SU-DHL-6 (cell line): Measurements from ENCODE around the gene RBFOX1.

Experiments
- EZH2phosphoT487 ChIP-seq: fragments of 200-600 bp; sonication (generic), shearing (Covaris generic); conservative IDR thresholded peaks from 2 replicates; pipeline ENCODE4 v1.6.1; 2018; ENCODE audit warnings: mild to moderate bottlenecking, antibody characterized with exemption, low read length, moderate library complexity, mixed read lengths
- TF ChIP-seq, protein P1 (sequence below): fragments of 200-600 bp; sonication (generic); IDR thresholded peaks from one replicate; pipeline ENCODE4 v1.5.1; 2017; ENCODE audit warnings: antibody characterized with exemption, mild to moderate bottlenecking, low read length, moderate library complexity; ENCODE audit not compliant: insufficient read depth, poor library complexity, severe bottlenecking

GRCh38 chr16:7584561-7584960 is 251.9 kb downstream of the RBFOX1 start:
- TF ChIP-seq, protein P1, sequence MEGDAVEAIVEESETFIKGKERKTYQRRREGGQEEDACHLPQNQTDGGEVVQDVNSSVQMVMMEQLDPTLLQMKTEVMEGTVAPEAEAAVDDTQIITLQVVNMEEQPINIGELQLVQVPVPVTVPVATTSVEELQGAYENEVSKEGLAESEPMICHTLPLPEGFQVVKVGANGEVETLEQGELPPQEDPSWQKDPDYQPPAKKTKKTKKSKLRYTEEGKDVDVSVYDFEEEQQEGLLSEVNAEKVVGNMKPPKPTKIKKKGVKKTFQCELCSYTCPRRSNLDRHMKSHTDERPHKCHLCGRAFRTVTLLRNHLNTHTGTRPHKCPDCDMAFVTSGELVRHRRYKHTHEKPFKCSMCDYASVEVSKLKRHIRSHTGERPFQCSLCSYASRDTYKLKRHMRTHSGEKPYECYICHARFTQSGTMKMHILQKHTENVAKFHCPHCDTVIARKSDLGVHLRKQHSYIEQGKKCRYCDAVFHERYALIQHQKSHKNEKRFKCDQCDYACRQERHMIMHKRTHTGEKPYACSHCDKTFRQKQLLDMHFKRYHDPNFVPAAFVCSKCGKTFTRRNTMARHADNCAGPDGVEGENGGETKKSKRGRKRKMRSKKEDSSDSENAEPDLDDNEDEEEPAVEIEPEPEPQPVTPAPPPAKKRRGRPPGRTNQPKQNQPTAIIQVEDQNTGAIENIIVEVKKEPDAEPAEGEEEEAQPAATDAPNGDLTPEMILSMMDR = no peak
- TF ChIP-seq EZH2phosphoT487 = no peak
